Esophagus muscularis mucosa (tissue), 4 donors: ENCODE measurements around the gene C4orf50. TPM values are rescaled to one million over a fixed set of nuclear protein-coding genes. Genes with fewer than 3 reads are reported as not detected.

Experiments
- DNase-seq: peaks from one replicate; pipeline ENCODE4 v3.0.0-alpha.2; 2017; ENCODE audit errors: extremely low spot score
- H3K27ac ChIP-seq, 4 donors: fragments of 200-600 bp; sonication (generic); replicated peaks in 1 of 4; 1 replicate in 3 of 4; 2 replicates in 1 of 4; pipeline ENCODE4 v1.5.1; 2016 to 2019; ENCODE audit warnings: mild to moderate bottlenecking in 1 of 4
- H3K27me3 ChIP-seq, 4 donors: fragments of 200-600 bp; sonication (generic); one replicate each; pipeline versions ENCODE4 v1.5.1 to v1.6.0; 2016 to 2019
- H3K36me3 ChIP-seq, 4 donors: fragments of 200-600 bp; sonication (generic); one replicate each; pipeline ENCODE4 v1.5.1; 2016 to 2019
- H3K4me1 ChIP-seq, 4 donors: fragments of 200-600 bp; sonication (generic); one replicate each; pipeline ENCODE4 v1.5.1; 2016 to 2019
- H3K4me3 ChIP-seq, 4 donors: fragments of 200-600 bp; sonication (generic); 1 replicate in 2 of 4; 2 replicates in 2 of 4; pipeline ENCODE4 v1.5.1; 2016 to 2019; ENCODE audit warnings: mild to moderate bottlenecking in 4 of 4, moderate library complexity in 1 of 4
- H3K9me3 ChIP-seq, 4 donors: fragments of 200-600 bp; sonication (generic); 1 replicate in 3 of 4; 2 replicates in 1 of 4; pipeline ENCODE4 v1.5.1; 2016 to 2019
- CTCF ChIP-seq, 3 experiments: fragments of 200-600 bp in 2 of 3; fragments of 450-650 bp in 1 of 3; sonication (generic) in 2 of 3; IDR thresholded peaks; one replicate each; pipeline ENCODE4 v1.5.1; 2017 to 2019; ENCODE audit warnings: antibody characterized with exemption in 3 of 3, mild to moderate bottlenecking in 2 of 3, moderate library complexity in 1 of 3
- EP300 ChIP-seq: sonication (generic); formaldehyde crosslinking; IDR thresholded peaks from one replicate; pipeline ENCODE4 v1.6.1; 2017; ENCODE audit warnings: antibody characterized with exemption
- POLR2A ChIP-seq: fragments of 450-650 bp; IDR thresholded peaks from one replicate; pipeline ENCODE4 v1.6.1; 2017; ENCODE audit warnings: antibody characterized with exemption, moderate library complexity, mild to moderate bottlenecking, low read depth
- POLR2AphosphoS5 ChIP-seq, 2 donors: sonication (generic); formaldehyde crosslinking; IDR thresholded peaks; one replicate each; pipeline ENCODE4 v1.6.1; 2017; ENCODE audit warnings: antibody characterized with exemption in 2 of 2
- WGBS: methylation state at CpG from one replicate; pipeline ENCODE4 v1.1.5; 2018; 5-methylcytosine and 5-hydroxymethylcytosine counted together
- intact Hi-C: fragments of 100-400 bp; cut with DNase I; formaldehyde crosslinking; loops from one replicate; pipeline ENCODE4 v1.15.1; 2023
- total RNA-seq, 4 donors: library from RNA; depleted of rRNA; stranded (reverse); fragments of >200 nt; gene quantifications; one replicate each; pipeline versions ENCODE4 v1.1.0 to v1.2.1, GENCODE V29; 2016

Gene C4orf50
- total RNA-seq, 4 donors from 2014 or later, result 0.11 to 0.42 (median 0.26) TPM

- intact Hi-C loops, result no loop called here
- Histone ChIP-seq H3K27ac (no peak overlapping the region), H3K36me3 (no peaks in the 10 kb centered on the region), H3K9me3 (no peaks in the 10 kb centered on the region), H3K4me1 (peaks cover 0 to 15% (median 13%) of the 10 kb centered on the region in 4 donors), H3K27me3 (no peaks in the 10 kb centered on the region), H3K4me3 (no peak overlapping the region)
- no peak for TF ChIP-seq EP300
- TF ChIP-seq POLR2AphosphoS5 (IDR thresholded peaks at IDR 0.05), result no peak
- no peak for TF ChIP-seq POLR2A
- no peak for TF ChIP-seq CTCF (IDR thresholded peaks at IDR 0.05)
- no peak for DNase-seq
- 76% methylated on average over 7 of the region's 7 CpGs for WGBS
These were observed 12.4 kb upstream of the C4orf50 start for GRCh38 chr4:6030679-6031078.

- Histone ChIP-seq H3K4me1 (peaks cover 0 to 15% (median 13%) of the 10 kb centered on the region in 4 donors), H3K27me3 (no peaks in the 10 kb centered on the region), H3K9me3 (no peaks in the 10 kb centered on the region), H3K27ac (no peak overlapping the region), H3K4me3 (no peak overlapping the region), H3K36me3 (no peaks in the 10 kb centered on the region)
- TF ChIP-seq EP300 (no peak), POLR2AphosphoS5 (IDR thresholded peaks at IDR 0.05) (no peak)
- intact Hi-C loops, result no loop called here
- WGBS, result 79% methylated on average over 6 of the region's 6 CpGs
- no peak for DNase-seq
These were observed 11.0 kb upstream of the C4orf50 start for GRCh38 chr4:6029254-6029653.

GRCh38 chr4:6028168-6028567 lies 9.9 kb upstream of the C4orf50 start:
- TF ChIP-seq POLR2AphosphoS5 (IDR thresholded peaks at IDR 0.05) (no peak), EP300 (no peak), CTCF (IDR thresholded peaks at IDR 0.05) (no peak), POLR2A (no peak)
- Histone ChIP-seq H3K36me3 (no peaks in the 10 kb centered on the region), H3K27ac (no peak overlapping the region), H3K4me3 (no peak overlapping the region), H3K9me3 (no peaks in the 10 kb centered on the region), H3K27me3 (no peaks in the 10 kb centered on the region), H3K4me1 (peaks cover 0 to 15% (median 12%) of the 10 kb centered on the region in 4 donors)
- 40% methylated on average over 1 of the region's 10 CpGs for WGBS
- DNase-seq, result no peak
- intact Hi-C loops, result no loop called here

- Histone ChIP-seq H3K4me1 (peaks cover 0 to 8% (median 5%) of the 10 kb centered on the region in 4 donors), H3K4me3 (no peak overlapping the region), H3K27me3 (peaks cover 0 to 5% (median 0%) of the 10 kb centered on the region in 4 donors), H3K27ac (no peak overlapping the region), H3K9me3 (no peaks in the 10 kb centered on the region), H3K36me3 (no peaks in the 10 kb centered on the region)
- intact Hi-C loops, result no loop called here
- 80% methylated on average over 8 of the region's 9 CpGs for WGBS
- no peak for DNase-seq
- TF ChIP-seq POLR2AphosphoS5 (IDR thresholded peaks at IDR 0.05) (no peak), CTCF (IDR thresholded peaks at IDR 0.05) (no peak), POLR2A (no peak), EP300 (no peak)
These were observed 9.2 kb upstream of the C4orf50 start for GRCh38 chr4:6027392-6027791.

GRCh38 chr4:6024313-6024960 lies 6.2 kb upstream of the C4orf50 start:
- WGBS, result 77% methylated on average over 17 of the region's 20 CpGs
- no peaks in the 10 kb centered on the region for H3K36me3 ChIP-seq
- peaks cover 0 to 31% (median 0%) of the 10 kb centered on the region in 4 donors for H3K27me3 ChIP-seq
- no peak overlapping the region for H3K27ac ChIP-seq
- H3K9me3 ChIP-seq, result no peaks in the 10 kb centered on the region
- no peak for TF ChIP-seq POLR2AphosphoS5 (IDR thresholded peaks at IDR 0.05)
- TF ChIP-seq EP300, result no peak
- no peak for TF ChIP-seq CTCF (IDR thresholded peaks at IDR 0.05)
- TF ChIP-seq POLR2A, result no peak
- intact Hi-C loops, result no loop called here
- DNase-seq, result no peak
- H3K4me3 ChIP-seq, result no peak overlapping the region
- no peaks in the 10 kb centered on the region for H3K4me1 ChIP-seq
